Measurements from ENCODE around the gene KIN.
"Not testable (repeated sequence)": the region's sequence is repeated elsewhere in the genome, so short reads cannot be mapped to it uniquely, and the experiment has no call there.

KIN gene

DNA sequence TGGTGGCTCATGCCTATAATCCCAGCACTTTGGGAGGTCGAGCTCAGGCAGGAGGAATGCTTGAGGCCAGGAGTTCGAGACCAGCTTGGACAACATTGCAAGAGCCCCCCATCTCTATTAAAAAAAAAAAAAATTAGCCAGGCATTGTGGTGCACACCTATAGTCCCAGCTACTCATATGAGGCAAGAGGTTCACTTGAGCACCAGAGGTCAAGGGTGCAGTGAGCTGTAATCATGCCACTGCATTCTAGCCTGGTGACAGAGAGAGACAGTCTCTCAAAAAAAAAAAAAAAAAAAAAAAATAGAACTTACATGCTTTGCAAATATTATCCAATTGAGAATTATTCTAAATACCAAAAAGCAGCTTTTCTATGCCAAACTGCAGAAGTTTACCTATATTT is 11.0 kb downstream of the KIN start:
- H3K27ac Mint-ChIP-seq = no peak overlapping the region
- no peaks in the 10 kb centered on the region for H3K9me3 Mint-ChIP-seq
- no peak overlapping the region for H3K4me3 Mint-ChIP-seq
- DNase-seq = no peak
- no peak for ATAC-seq
- peaks cover 51% of the 10 kb centered on the region for H3K36me3 Mint-ChIP-seq (ENCODE audit: low read depth)
- no peaks in the 10 kb centered on the region for H3K27me3 Mint-ChIP-seq
- peaks cover 3% of the 10 kb centered on the region for H3K4me1 Mint-ChIP-seq

DNA sequence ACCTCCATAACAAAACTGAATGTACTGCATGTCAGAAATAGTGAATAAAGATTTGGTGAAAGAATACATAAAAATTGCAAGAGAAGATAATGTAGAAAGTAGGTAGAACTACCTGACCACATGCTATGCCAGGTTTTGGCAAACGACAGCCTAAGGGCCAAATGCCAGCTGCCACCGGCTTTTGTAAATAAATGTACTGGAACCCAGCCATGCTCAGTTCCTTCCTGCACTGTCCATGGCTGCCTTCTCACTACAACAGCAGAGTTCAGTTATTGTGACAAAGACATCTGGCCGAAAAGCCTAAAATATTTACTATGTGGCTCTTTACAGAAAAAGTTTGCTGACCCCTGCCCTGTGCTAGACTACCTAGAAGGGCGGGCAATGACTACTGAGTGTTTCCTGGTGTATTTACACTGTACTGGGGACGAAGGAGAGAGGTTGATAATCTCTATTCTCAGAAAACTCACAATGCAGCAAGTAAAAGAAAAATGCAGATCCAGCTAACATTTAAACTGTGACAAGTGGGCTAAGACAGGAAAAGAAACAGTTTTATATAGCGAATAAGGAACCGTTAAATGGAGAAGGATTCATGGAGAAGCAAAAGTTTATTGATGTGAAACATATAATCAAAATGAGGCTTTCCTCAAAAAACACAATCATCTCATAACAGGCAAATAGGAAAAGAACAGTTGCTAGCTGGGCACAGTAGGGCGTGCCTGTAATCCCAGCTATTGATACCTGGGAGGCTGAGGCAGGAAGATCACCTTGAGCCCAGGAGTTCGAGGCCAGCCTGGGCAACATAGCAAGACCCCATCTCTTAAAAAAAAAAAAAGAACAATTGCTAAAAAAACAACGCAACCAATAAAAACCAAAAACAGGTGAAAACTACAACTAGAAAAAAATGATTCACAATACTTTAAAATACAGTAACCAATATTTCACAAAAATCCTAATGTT is 13.7 kb downstream of the KIN start:
- no peaks in the 10 kb centered on the region for H3K9me3 Mint-ChIP-seq
- H3K27ac Mint-ChIP-seq = no peak overlapping the region
- H3K4me3 Mint-ChIP-seq = no peak overlapping the region
- DNase-seq (no peak), ATAC-seq (no peak)
- peaks cover 41% of the 10 kb centered on the region for H3K36me3 Mint-ChIP-seq (ENCODE audit: low read depth)
- no peaks in the 10 kb centered on the region for H3K27me3 Mint-ChIP-seq
- peaks cover 3% of the 10 kb centered on the region for H3K4me1 Mint-ChIP-seq

DNA sequence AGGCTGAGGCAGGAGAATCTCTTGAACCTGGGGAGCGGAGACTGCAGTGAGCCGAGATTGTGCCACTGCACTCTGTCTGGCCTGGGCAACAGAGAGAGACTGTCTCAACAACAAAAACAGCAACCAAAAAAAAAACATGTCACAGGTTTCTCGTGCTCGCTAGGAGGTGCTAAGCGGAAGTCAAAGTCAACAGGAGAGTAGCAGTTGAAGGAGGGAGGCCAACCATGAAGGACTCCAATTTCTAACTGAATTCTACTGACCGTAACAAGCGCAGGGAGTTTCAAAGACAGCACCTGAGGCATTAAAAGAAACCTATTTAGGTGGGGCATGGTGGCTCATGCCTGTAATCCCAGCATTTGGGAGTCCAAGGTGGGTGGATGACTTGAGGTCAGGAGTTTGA is 19.4 kb downstream of the KIN start:
- no peak overlapping the region for H3K4me3 Mint-ChIP-seq

DNA sequence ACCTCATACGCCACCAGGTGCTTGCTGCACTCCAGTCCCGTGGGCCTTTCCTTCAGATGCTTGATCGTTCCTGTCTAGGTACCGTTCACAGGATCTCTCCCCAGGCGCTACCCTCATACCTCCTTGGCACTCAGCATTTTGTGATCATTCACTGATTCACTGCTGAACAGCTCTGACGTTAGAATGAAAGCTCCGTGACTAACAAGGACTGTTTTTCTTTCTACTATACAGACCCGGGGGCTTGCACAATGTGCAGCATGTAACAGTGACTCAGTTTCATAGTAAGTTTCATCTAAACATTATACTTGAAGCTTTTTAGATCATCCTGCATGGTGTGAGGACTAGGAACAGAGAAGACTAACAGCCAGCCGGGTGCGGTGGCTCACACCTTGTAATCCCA is 20.6 kb downstream of the KIN start:
- H3K36me3 Mint-ChIP-seq (ENCODE audit: low read depth) = peaks cover 36% of the 10 kb centered on the region
- no peaks in the 10 kb centered on the region for H3K9me3 Mint-ChIP-seq
- H3K27me3 Mint-ChIP-seq = no peaks in the 10 kb centered on the region
- DNase-seq (no peak), ATAC-seq (no peak)
- no peak overlapping the region for H3K4me3 Mint-ChIP-seq
- H3K4me1 Mint-ChIP-seq = no peaks in the 10 kb centered on the region
- no peak overlapping the region for H3K27ac Mint-ChIP-seq

More for the DNA sequence above, 19.4 kb downstream of the KIN start:
- H3K36me3 Mint-ChIP-seq (ENCODE audit: low read depth) = peaks cover 37% of the 10 kb centered on the region
- no peaks in the 10 kb centered on the region for H3K27me3 Mint-ChIP-seq
- H3K4me1 Mint-ChIP-seq = no peaks in the 10 kb centered on the region
- no peak for ATAC-seq
- H3K27ac Mint-ChIP-seq = no peak overlapping the region
- no peaks in the 10 kb centered on the region for H3K9me3 Mint-ChIP-seq
- DNase-seq = no peak

DNA sequence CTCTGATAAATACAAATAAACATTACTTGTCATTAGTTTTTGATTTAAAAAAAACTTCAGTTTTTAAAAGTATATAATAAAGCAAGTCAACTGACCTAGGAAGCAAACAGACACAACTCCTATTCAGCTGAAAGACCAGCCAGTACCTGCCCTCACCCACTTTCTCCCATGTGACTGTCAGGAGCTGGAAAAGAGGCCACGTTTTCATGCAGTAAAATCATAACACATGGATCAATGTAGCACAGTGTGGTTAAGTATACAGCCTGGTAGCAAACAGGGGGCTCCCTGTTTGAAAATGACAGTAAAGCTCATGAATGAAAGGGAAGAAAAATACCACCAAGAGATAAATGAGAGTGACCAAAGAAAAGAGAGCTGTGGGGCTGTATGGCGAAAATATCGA is 21.6 kb downstream of the KIN start:
- Mint-ChIP-seq H3K27me3 (no peaks in the 10 kb centered on the region), H3K36me3 (ENCODE audit: low read depth) (peaks cover 39% of the 10 kb centered on the region), H3K27ac (no peak overlapping the region), H3K9me3 (no peaks in the 10 kb centered on the region), H3K4me1 (no peaks in the 10 kb centered on the region), H3K4me3 (no peak overlapping the region)
- no peak for ATAC-seq
- no peak for DNase-seq

DNA sequence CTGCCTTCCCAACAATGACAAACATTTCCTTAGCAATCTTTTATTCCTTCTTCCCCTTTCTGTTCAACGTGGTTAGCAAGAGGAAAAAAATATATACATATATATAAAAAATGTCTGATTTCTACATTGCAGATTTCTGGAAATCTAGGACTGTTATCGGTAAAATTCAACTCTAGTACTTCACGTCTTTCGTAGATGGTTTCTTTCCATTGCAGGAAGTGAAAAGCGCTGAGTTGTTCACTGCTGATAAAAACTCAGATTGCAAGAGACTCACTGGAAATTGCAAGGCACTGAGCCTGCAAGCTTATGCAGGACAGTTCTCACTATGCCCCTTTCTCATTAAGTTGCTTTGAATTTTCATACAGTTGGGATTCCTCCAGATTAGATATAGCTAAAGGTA is 23.9 kb downstream of the KIN start:
- Mint-ChIP-seq H3K4me3 (no peak overlapping the region), H3K27me3 (no peaks in the 10 kb centered on the region), H3K9me3 (no peaks in the 10 kb centered on the region), H3K36me3 (ENCODE audit: low read depth) (peaks cover 42% of the 10 kb centered on the region), H3K27ac (no peak overlapping the region), H3K4me1 (no peaks in the 10 kb centered on the region)
- ATAC-seq = no peak
- DNase-seq = no peak

DNA sequence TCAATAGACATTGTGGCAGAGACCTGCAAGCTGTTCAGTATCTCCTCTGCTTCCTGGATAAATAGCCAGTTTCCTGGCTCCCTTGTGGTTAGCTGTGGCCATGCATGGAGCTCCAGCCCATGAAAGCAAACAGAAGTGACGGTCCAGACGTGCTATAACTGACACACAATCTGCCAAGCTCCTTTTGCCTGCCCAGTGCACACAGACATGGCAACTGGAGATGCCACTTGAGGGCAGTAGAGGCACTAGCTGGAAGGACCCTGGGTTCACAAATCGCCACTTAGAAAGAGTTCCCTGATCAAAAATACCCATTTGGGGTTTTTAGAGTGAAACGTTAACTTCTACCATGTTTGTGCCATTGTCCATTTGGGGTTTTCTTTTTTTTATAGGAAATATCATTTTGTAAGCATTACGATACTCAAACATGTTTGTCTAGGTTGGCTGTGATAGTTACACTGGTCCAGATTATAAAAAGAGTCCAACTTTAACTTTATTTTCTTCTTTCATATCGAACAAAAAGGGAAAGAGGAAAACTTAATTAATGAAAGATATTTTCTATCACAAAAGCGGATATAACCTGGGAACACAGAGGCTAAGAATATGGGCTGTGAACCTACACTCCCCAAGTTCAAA is 31.3 kb downstream of the KIN start:
- no peak overlapping the region for H3K27ac Mint-ChIP-seq
- no peaks in the 10 kb centered on the region for H3K27me3 Mint-ChIP-seq
- H3K4me3 Mint-ChIP-seq = no peak overlapping the region
- H3K9me3 Mint-ChIP-seq = no peaks in the 10 kb centered on the region
- H3K4me1 Mint-ChIP-seq = no peaks in the 10 kb centered on the region
- DNase-seq = peak; percentile 5
- no peak for ATAC-seq
- H3K36me3 Mint-ChIP-seq (ENCODE audit: low read depth) = peaks cover 53% of the 10 kb centered on the region

DNA sequence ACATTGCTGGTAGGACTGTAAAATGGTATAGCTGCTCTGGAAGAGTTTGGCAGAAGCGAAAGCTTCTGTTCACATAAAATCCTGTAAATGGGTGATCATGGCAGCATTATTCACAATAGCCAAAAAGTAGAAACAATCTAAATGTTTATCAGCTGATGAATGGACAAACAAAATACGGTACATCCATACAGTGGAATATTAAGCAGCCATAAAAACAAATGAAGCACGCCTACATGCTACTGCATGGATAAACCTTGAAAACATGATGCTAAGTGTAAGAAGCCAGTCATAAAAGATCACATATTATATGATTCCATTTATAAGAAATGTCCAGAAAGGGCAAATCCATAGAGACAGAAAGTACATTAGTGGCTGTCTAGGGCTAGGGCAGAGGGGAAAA is 32.7 kb downstream of the KIN start:
- H3K36me3 Mint-ChIP-seq (ENCODE audit: low read depth) = peaks cover 46% of the 10 kb centered on the region
- H3K9me3 Mint-ChIP-seq = no peaks in the 10 kb centered on the region
- no peak overlapping the region for H3K4me3 Mint-ChIP-seq
- no peaks in the 10 kb centered on the region for H3K4me1 Mint-ChIP-seq
- DNase-seq (no peak), ATAC-seq (no peak)
- H3K27ac Mint-ChIP-seq = no peak overlapping the region
- H3K27me3 Mint-ChIP-seq = no peaks in the 10 kb centered on the region

DNA sequence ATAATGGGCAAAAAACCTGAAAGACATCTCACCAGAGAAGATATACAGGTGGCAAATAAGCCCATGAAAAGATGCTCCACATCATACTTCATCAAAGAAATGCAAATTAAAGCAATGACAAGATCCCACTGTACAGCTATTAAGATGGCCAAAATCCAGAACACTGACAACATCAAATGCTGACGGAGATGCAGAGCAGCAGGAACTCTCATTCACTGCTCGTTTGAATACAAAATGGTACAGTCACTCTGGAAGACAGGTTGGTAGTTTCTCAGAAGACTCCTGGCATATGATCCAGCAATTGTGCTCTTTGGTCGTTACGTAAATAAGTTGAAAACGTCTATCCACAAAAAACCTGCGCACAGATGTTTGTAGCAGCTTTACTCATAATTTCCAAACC is 35.5 kb downstream of the KIN start:
- Mint-ChIP-seq H3K4me1 (no peaks in the 10 kb centered on the region), H3K36me3 (ENCODE audit: low read depth) (peaks cover 37% of the 10 kb centered on the region), H3K4me3 (no peak overlapping the region), H3K9me3 (no peaks in the 10 kb centered on the region), H3K27ac (no peak overlapping the region), H3K27me3 (no peaks in the 10 kb centered on the region)
- ATAC-seq = no peak
- DNase-seq = no peak

DNA sequence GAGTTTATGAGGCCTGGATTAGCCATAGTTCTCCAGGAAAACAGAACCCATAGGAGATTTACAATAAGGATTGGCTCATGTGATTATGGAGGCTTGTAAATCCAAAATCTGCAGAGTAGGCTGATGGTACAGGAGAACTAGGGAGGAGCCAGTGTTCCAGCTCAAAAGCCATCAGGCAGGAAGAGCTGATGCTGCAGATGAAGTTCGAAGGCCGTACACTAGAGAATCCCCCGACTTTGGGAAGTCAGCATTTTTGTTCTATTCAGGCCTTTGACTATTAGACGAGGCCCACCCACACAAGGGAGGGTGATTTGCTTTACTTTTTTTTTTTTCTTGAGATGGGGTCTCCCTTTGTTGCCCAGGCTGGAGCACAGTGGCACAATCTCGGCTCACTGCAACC is 37.6 kb downstream of the KIN start:
- no peaks in the 10 kb centered on the region for H3K4me1 Mint-ChIP-seq
- H3K27ac Mint-ChIP-seq = no peak overlapping the region
- H3K27me3 Mint-ChIP-seq = no peaks in the 10 kb centered on the region
- no peak for ATAC-seq
- H3K36me3 Mint-ChIP-seq (ENCODE audit: low read depth) = peaks cover 30% of the 10 kb centered on the region
- H3K4me3 Mint-ChIP-seq = no peak overlapping the region
- no peak for DNase-seq
- H3K9me3 Mint-ChIP-seq = no peaks in the 10 kb centered on the region

DNA sequence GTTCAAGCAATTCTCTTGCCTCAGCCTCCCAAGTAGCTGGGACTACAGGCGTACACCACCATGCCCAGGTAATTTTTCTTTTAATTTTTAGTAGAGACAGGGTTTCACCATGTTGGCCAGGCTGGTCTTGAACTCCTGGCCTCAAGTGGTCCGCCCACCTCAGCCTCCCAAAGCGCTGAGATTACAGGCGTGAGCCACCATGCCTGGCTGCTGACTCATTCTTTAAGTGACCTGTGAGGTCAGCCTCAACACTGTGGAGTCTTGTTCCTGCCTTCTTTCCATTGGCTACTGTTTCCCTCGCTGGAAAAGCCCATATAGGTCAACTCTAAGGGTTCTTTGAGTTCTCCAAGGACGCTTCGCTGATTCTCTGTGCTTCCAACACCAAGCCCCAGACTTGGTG is 39.2 kb downstream of the KIN start:
- not testable (repeated sequence) for DNase-seq, ATAC-seq, H3K27me3 Mint-ChIP-seq, H3K9me3 Mint-ChIP-seq, H3K27ac Mint-ChIP-seq, H3K4me1 Mint-ChIP-seq, H3K4me3 Mint-ChIP-seq
- H3K36me3 Mint-ChIP-seq (ENCODE audit: low read depth) = peaks cover 19% of the 10 kb centered on the region

DNA sequence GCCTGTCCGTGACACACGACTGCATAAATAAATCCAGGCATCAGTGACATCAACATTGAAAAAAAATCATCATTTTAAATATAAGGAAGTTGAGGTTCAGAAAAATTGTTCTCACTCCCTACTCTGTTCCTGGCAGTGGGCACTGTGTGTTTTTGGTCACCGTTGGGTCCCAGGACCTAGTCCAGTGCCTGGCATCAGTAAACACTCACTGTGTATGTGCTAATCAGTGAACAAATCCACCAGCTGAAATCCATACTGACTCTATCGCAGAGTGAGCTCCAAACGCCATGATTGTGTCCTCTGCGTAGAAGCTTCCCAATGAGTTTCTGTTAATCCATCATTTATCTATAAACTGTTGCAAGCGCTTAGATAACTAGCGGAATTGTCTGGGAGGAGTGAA is 43.5 kb downstream of the KIN start:
- H3K4me1 Mint-ChIP-seq = no peaks in the 10 kb centered on the region
- H3K27ac Mint-ChIP-seq = no peak overlapping the region
- no peak for ATAC-seq
- H3K27me3 Mint-ChIP-seq = no peaks in the 10 kb centered on the region
- H3K4me3 Mint-ChIP-seq = no peak overlapping the region
- H3K36me3 Mint-ChIP-seq (ENCODE audit: low read depth) = peaks cover 2% of the 10 kb centered on the region
- no peaks in the 10 kb centered on the region for H3K9me3 Mint-ChIP-seq
- DNase-seq = no peak

DNA sequence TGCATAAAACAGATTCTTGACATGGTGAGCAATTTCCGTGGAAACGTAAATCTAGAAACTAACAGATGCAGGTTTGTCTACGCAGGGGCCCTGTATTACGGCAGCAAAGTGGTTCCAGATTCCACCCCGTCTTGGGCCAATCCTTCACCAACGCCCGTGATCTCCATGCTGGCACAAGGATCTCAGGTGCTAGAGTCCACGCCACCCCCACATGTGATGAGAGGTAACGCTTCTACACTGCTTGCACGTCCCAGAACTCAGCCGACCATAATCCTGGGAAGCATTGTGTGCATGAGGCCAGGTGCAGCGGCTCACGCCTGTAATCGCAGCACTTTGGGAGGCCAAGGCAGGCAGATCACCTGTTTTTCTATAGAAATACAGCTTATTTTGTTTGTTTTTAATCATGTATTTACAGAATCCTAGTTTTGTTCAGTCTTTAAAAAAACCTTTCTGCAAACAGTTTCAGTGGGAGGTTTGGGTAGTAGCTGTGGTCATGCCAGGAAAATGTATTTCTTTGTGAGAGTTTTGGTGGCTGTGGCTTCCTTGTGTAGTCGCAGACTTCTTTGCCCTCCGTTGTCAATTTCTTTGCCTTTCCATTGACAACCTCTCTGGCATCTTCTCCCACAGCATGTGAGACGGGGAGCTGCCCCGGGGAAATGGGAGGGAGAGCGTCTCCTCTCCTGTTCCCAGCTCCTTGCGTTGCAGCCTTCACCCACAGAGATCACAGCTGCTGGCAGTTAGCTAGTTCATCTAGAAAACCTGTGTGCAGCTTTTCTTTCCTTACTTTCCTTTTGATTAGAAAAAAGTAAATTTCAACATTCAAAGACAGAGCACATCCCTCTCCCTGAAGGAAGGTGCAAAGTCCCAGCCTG is 49.0 kb downstream of the KIN start:
- Mint-ChIP-seq H3K9me3 (no peaks in the 10 kb centered on the region), H3K27ac (no peak overlapping the region), H3K36me3 (ENCODE audit: low read depth) (no peaks in the 10 kb centered on the region), H3K27me3 (no peaks in the 10 kb centered on the region), H3K4me3 (no peak overlapping the region), H3K4me1 (no peaks in the 10 kb centered on the region)
- no peak for DNase-seq
- ATAC-seq = no peak

DNA sequence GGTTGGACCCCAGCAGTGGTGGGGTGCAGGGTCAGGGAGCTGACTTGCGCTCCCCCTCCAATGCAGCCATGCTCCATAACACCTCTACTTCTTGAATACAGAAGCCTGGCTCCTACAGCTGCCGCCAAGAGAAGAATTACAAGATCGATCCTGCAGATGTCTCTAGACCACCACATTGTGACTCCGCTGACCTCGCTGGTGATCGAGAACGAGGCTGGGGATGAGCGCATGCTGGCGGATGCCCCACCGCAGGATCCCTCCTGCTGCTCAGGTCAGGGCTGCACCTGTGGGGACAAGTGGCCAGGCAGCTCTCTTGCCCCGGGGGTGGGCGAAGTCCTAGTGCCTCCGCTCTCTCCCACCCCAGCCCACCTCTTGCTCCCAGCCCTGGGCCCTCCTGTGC is 53.0 kb downstream of the KIN start:
- H3K36me3 Mint-ChIP-seq (ENCODE audit: low read depth) = no peaks in the 10 kb centered on the region
- H3K27ac Mint-ChIP-seq = no peak overlapping the region
- no peaks in the 10 kb centered on the region for H3K27me3 Mint-ChIP-seq
- H3K4me3 Mint-ChIP-seq = no peak overlapping the region
- H3K4me1 Mint-ChIP-seq = no peaks in the 10 kb centered on the region
- no peaks in the 10 kb centered on the region for H3K9me3 Mint-ChIP-seq
- no peak for ATAC-seq
- DNase-seq = no peak
